ENCODE results near the gene WNK4.

GRCh38 chr17:42795465-42795864 is 15.1 kb downstream of the WNK4 start:
- TF ChIP-seq CBX5 (IDR thresholded peaks at IDR 0.05; ENCODE audit: borderline replicate concordance, low read depth) (no peak), MAFK (IDR thresholded peaks at IDR 0.05; ENCODE audit: low read length) (no peak), AFF4 (CRISPR knock-in tag; IDR thresholded peaks at IDR 0.05) (no peak)

All from K562 (cell line).